C4-2B (cell line): Measurements from ENCODE around the gene CCDC188.

Source experiments
- H3K27ac ChIP-seq: fragments of 450-650 bp; 2 replicates; pipeline ENCODE4 v1.5.1; 2017
- CTCF ChIP-seq: fragments of 450-650 bp; conservative IDR thresholded peaks from 2 replicates; pipeline ENCODE4 v1.5.1; 2017; ENCODE audit warnings: mild to moderate bottlenecking
- ZFX ChIP-seq: fragments of 450-650 bp; IDR thresholded peaks from 2 replicates; pipeline ENCODE4 v1.6.1; 2017

Gene CCDC188

DNA sequence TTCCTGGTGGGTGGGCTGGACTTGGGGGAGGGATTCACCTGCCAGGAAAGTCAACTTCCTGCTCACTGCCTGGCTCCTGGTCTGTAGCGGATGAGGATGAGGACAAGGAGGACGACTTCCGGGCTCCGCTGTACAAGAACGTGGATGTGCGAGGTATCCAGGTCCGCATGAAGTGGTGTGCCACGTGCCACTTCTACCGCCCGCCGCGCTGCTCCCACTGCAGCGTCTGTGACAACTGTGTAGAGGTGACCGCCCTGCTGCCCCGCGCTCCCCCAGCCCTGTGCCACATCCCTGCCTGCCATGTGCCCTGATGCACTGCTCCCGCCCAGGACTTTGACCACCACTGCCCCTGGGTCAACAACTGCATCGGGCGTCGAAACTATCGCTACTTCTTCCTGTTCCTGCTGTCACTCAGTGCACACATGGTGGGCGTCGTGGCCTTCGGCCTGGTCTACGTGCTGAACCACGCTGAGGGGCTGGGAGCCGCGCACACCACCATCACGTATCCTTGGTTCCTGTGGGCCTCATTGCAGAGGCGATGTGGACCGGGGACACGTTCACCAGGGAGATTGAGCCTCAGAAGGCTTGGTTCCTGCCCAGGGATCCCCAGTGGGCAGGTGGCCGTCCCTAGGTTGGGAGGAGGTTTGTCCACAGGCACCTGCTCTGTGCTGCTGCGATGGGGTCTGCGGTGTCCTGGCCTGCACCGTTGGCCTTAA, 11.3 kb downstream of the CCDC188 start:
- no peak for TF ChIP-seq CTCF
- no peak for TF ChIP-seq ZFX
- no peak overlapping the region for H3K27ac ChIP-seq

DNA sequence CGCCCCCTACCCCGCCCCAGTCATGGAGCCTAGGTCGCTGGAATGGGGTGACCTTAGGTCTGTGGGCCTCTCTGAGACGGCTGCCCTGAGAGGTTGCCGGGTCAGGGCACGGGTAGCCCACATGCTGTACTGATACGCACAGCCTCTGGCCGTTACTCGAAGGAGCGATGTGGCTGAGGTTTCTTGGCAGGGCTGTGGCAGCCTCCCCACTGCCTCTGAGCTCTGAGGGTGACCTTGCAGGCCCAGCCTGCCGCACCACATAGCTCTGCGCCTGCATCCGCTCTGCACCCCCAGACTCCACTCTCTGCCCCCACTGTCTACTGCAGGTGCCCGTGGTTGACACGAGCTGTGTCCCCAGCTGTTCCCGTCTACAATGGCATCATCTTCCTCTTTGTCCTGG, 12.0 kb downstream of the CCDC188 start:
- H3K27ac ChIP-seq: no peak overlapping the region
- no peak for TF ChIP-seq CTCF
- TF ChIP-seq ZFX: no peak

DNA sequence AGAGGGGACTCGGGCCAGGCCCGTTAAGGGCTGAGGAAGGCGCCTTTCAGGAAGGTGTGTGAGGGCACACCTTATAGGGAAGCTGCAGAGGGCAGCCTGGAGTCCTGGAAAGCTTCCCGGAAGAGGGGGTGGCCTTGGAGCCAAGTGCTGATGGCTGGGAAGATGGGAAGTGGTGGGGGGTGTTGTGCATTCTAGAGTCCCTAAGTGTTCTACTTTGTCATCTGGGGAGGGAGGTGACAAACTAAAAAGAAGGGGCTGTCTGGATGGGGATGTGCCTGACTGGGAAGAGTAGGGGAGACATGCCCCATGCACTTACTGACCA, 12.5 kb downstream of the CCDC188 start:
- TF ChIP-seq ZFX: no peak
- no peak for TF ChIP-seq CTCF
- H3K27ac ChIP-seq: no peak overlapping the region

- no peak overlapping the region for H3K27ac ChIP-seq
- TF ChIP-seq CTCF: no peak
- TF ChIP-seq ZFX: no peak
Observed at GRCh38 chr22:20137671-20138416, 13.0 kb downstream of the CCDC188 start.

- no peak for TF ChIP-seq ZFX
- TF ChIP-seq CTCF: no peak
- no peak overlapping the region for H3K27ac ChIP-seq
Observed at GRCh38 chr22:20137113-20137512, 13.7 kb downstream of the CCDC188 start.

DNA sequence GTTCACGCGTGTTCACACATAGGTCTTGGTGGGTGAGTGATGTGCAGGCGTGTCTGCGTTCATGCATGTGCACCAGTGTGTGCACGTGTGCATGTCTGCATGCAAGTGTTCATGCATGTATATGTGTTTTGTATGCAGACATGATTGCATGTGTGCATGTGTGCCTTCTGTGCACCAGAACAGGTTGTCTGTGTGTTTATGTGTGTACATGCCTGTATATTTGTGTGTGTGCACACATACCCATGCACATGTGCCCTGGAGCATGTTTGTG, 14.3 kb downstream of the CCDC188 start:
- TF ChIP-seq CTCF (no peak), ZFX (no peak)
- H3K27ac ChIP-seq: no peak overlapping the region

- TF ChIP-seq CTCF (no peak), ZFX (no peak)
- H3K27ac ChIP-seq: no peak overlapping the region
Observed at GRCh38 chr22:20135806-20136602, 14.9 kb downstream of the CCDC188 start.
